CD4-positive, alpha-beta T cell (primary cell): ENCODE results near the gene SFT2D3. TPM values are rescaled to one million over a fixed set of nuclear protein-coding genes. Genes with fewer than 3 reads are reported as not detected.

Experiments used
- ATAC-seq: fragments of 200-7000 bp; cut with Tn5 transposase; one replicate; pipeline ENCODE4 v1.10.0; 2022; ENCODE audit warnings: mild to moderate bottlenecking; ENCODE audit not compliant: poor library complexity
- CTCF ChIA-PET: fragments of 350-600 bp; sonication (Branson Sonifier 250); formaldehyde crosslinking; loops from one replicate; lab custom pipeline; 2021; ENCODE audit warnings: antibody characterized with exemption, inconsistent platforms; lab: Charles Lee
- POLR2A ChIA-PET: fragments of 350-600 bp; sonication (Branson Sonifier 250); formaldehyde crosslinking; loops from one replicate; lab custom pipeline; 2021; ENCODE audit warnings: antibody characterized with exemption, inconsistent platforms; lab: Charles Lee
- DNase-seq, 14 experiments: peaks; one replicate each; pipeline ENCODE4 v3.0.0-alpha.2; 2013 to 2020; ENCODE audit warnings: mixed read lengths in 2 of 14
- H3K27ac ChIP-seq, 2 donors: one replicate each; pipeline versions ENCODE4 v1.5.1 to v1.7.0; 2013; ENCODE audit warnings: low read length in 2 of 2, low read depth in 1 of 2, mild to moderate bottlenecking in 1 of 2
- H3K27me3 ChIP-seq, 2 experiments: 1 replicate in 1 of 2; 2 replicates in 1 of 2; pipeline versions ENCODE4 v1.6.1 to v1.7.0; 2013; ENCODE audit warnings: low read length in 2 of 2, control low read depth in 1 of 2, mild to moderate bottlenecking in 1 of 2, moderate library complexity in 1 of 2; ENCODE audit not compliant: insufficient read depth in 2 of 2, control insufficient read depth in 1 of 2
- H3K36me3 ChIP-seq: one replicate; pipeline ENCODE4 v1.6.1; 2013; ENCODE audit warnings: low read length, control low read depth; ENCODE audit not compliant: insufficient read depth
- H3K4me1 ChIP-seq: one replicate; pipeline ENCODE4 v1.6.1; 2013; ENCODE audit warnings: low read length, control low read depth; ENCODE audit not compliant: insufficient read depth
- H3K4me3 ChIP-seq: one replicate; pipeline ENCODE4 v1.5.1; 2013; ENCODE audit warnings: mild to moderate bottlenecking, low read length, moderate library complexity
- H3K9me3 ChIP-seq, 2 experiments: 1 replicate in 1 of 2; 2 replicates in 1 of 2; pipeline versions ENCODE4 v1.6.1 to v1.7.0; 2013; ENCODE audit warnings: low read length in 2 of 2, mild to moderate bottlenecking in 2 of 2, control low read depth in 1 of 2, moderate library complexity in 1 of 2; ENCODE audit not compliant: control insufficient read depth in 1 of 2, insufficient read depth in 1 of 2
- H3K27ac Mint-ChIP-seq: one replicate; pipeline ENCODE4 v1.8.0; 2020; ENCODE audit warnings: mixed read lengths
- H3K27me3 Mint-ChIP-seq: one replicate; pipeline ENCODE4 v1.8.0; 2021; ENCODE audit warnings: mixed read lengths
- H3K36me3 Mint-ChIP-seq: one replicate; pipeline ENCODE4 v1.8.0; 2021; ENCODE audit warnings: low read depth, mixed read lengths
- H3K4me1 Mint-ChIP-seq: one replicate; pipeline ENCODE4 v1.8.0; 2021; ENCODE audit warnings: low read depth, mixed read lengths
- H3K4me3 Mint-ChIP-seq: one replicate; pipeline ENCODE4 v1.8.0; 2020; ENCODE audit warnings: mild to moderate bottlenecking, mixed read lengths
- H3K9me3 Mint-ChIP-seq: one replicate; pipeline ENCODE4 v1.8.0; 2020; ENCODE audit warnings: mixed read lengths
- CTCF ChIP-seq: fragments of 200-600 bp; IDR thresholded peaks from one replicate; pipeline ENCODE4 v1.8.0; 2022; ENCODE audit warnings: antibody characterized with exemption, mild to moderate bottlenecking
- intact Hi-C, 2 experiments: fragments of 100-400 bp; cut with DNase I in 1 of 2; cut with micrococcal nuclease in 1 of 2; formaldehyde crosslinking; loops; one replicate each; pipeline versions ENCODE4 v1.15.1 to v1.9.0; 2023 to 2025; cut with DNase I, micrococcal nuclease
- total RNA-seq, 174 experiments: library from RNA in 2 of 174; stranded (reverse) in 2 of 174; gene quantifications; one replicate each; pipeline ENCODE4 v1.2.3 and lab custom pipeline; 2021 to 2026

Gene SFT2D3
- total RNA-seq, 2 experiments from 2014 or later = 8.5 to 8.9 TPM

- Mint-ChIP-seq H3K4me1 (no peaks in the 10 kb centered on the region), H3K9me3 (no peaks in the 10 kb centered on the region), H3K4me3 (no peak overlapping the region), H3K36me3 (peaks cover 64% of the 10 kb centered on the region), H3K27ac (no peak overlapping the region), H3K27me3 (no peaks in the 10 kb centered on the region)
- CTCF ChIA-PET = no interaction called here
- DNase-seq (no peak), ATAC-seq (no peak)
- no peaks in the 10 kb centered on the region for H3K9me3 ChIP-seq
- POLR2A ChIA-PET = interaction anchor here (0.9 to 3.9 kb wide), 2 partner anchors 8 to 11 kb away, joined by 3 to 15 read pairs; partner anchors contain the start of gene SFT2D3
- H3K36me3 ChIP-seq = peaks cover 49% of the 10 kb centered on the region
- no peak overlapping the region for H3K4me3 ChIP-seq
- H3K4me1 ChIP-seq = no peaks in the 10 kb centered on the region
- H3K27ac ChIP-seq = no peak overlapping the region
- no peak for TF ChIP-seq CTCF
- no peaks in the 10 kb centered on the region for H3K27me3 ChIP-seq
- intact Hi-C loops = no loop called here
Measured at GRCh38 chr2:127712999-127713398, 11.7 kb downstream of the SFT2D3 start.

- no peaks in the 10 kb centered on the region for H3K4me1 ChIP-seq
- no peaks in the 10 kb centered on the region for H3K9me3 ChIP-seq
- no peak overlapping the region for H3K4me3 ChIP-seq
- ChIA-PET CTCF (interaction anchor here (1.5 kb wide), 1 partner anchor 9 kb away, joined by 3 read pairs; no protein-coding TSS in a partner anchor), POLR2A (interaction anchor here (0.9 to 3.9 kb wide), 3 partner anchors 9 to 74 kb away, joined by 3 to 15 read pairs (median 3); partner anchors contain the start of gene SFT2D3)
- intact Hi-C loops = no loop called here
- no peak for DNase-seq
- H3K36me3 ChIP-seq = peaks cover 49% of the 10 kb centered on the region
- Mint-ChIP-seq H3K27me3 (no peaks in the 10 kb centered on the region), H3K4me3 (no peak overlapping the region), H3K4me1 (no peaks in the 10 kb centered on the region), H3K9me3 (no peaks in the 10 kb centered on the region), H3K27ac (no peak overlapping the region), H3K36me3 (peaks cover 66% of the 10 kb centered on the region)
- no peaks in the 10 kb centered on the region for H3K27me3 ChIP-seq
- no peak overlapping the region for H3K27ac ChIP-seq
- TF ChIP-seq CTCF = no peak
- ATAC-seq = no peak
Measured at GRCh38 chr2:127713562-127713961, 12.3 kb downstream of the SFT2D3 start.

GRCh38 chr2:127715778-127716449 lies 14.6 kb downstream of the SFT2D3 start:
- H3K36me3 Mint-ChIP-seq = peaks cover 64% of the 10 kb centered on the region
- intact Hi-C loops = no loop called here
- ChIA-PET CTCF (interaction anchor here (1.2 kb wide), 1 partner anchor 13 kb away, joined by 3 read pairs; no protein-coding TSS in a partner anchor), POLR2A (interaction anchor here (3.9 kb wide), 1 partner anchor 14 kb away, joined by 15 read pairs; the partner anchor contains the start of gene SFT2D3)
- H3K4me3 Mint-ChIP-seq = no peak overlapping the region
- no peak for ATAC-seq
- no peak overlapping the region for H3K4me3 ChIP-seq
- H3K4me1 Mint-ChIP-seq = no peaks in the 10 kb centered on the region
- peaks cover 54% of the 10 kb centered on the region for H3K36me3 ChIP-seq
- H3K27me3 Mint-ChIP-seq = no peaks in the 10 kb centered on the region
- no peak overlapping the region for H3K27ac Mint-ChIP-seq
- DNase-seq = no peak
- no peaks in the 10 kb centered on the region for H3K9me3 Mint-ChIP-seq
- H3K4me1 ChIP-seq = no peaks in the 10 kb centered on the region
- TF ChIP-seq CTCF = no peak
- no peaks in the 10 kb centered on the region for H3K27me3 ChIP-seq
- H3K27ac ChIP-seq = no peak overlapping the region
- H3K9me3 ChIP-seq = no peaks in the 10 kb centered on the region
